ENCODE data around the gene MRTFA. TPM values are rescaled to one million over a fixed set of nuclear protein-coding genes. Genes with fewer than 3 reads are reported as not detected.

The MRTFA gene
- total RNA-seq, 1 experiment from 2014 or later = 52.7 TPM

DNA sequence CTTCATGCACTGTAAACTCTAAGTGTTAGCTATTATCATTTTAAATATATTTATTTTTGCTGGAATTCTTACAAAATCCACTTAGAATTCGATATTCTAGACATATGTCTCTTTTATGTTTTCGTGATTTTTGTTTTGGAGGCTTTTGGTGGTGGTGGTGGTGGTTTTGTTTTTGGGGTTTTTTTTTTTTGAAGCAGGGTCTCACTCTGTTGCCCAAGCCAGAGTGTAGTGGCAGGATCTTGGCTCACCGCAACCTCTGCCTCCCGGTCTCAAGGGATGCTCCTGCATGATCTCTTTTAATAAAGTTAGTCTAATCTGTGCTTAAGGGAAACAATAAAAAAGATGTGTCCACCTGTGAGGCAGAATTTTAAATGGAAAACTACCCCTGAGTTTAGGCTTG, 117.7 kb downstream of the MRTFA start:
- H3K9me3 Mint-ChIP-seq (ENCODE audit: unreplicated experiment) = no peaks in the 10 kb centered on the region
- TF ChIP-seq CTCF (IDR thresholded peaks at IDR 0.05; ENCODE audit: unreplicated experiment) = no peak
- POLR2A ChIA-PET = interaction anchor here (0.6 to 5.0 kb wide), 2 partner anchors 9 to 13 kb away, joined by 3 to 31 read pairs; no protein-coding TSS in a partner anchor
- no peak for DNase-seq (ENCODE audit: unreplicated experiment)
- H3K4me1 Mint-ChIP-seq (ENCODE audit: insufficient read depth, unreplicated experiment) = peaks cover 22% of the 10 kb centered on the region
- no peaks in the 10 kb centered on the region for H3K27me3 Mint-ChIP-seq (ENCODE audit: insufficient read depth, unreplicated experiment)
- peaks cover 34% of the 10 kb centered on the region for H3K36me3 Mint-ChIP-seq (ENCODE audit: insufficient read depth, unreplicated experiment)
- BruUV-seq (replicated peaks) = no TSS peak
- no peak overlapping the region for H3K27ac Mint-ChIP-seq (ENCODE audit: low read depth, unreplicated experiment)
- intact Hi-C loops (cut with micrococcal nuclease) = no loop called here
- no peak overlapping the region for H3K4me3 Mint-ChIP-seq (ENCODE audit: unreplicated experiment)
- CTCF ChIA-PET = interaction anchor here (0.7 to 1.5 kb wide), 2 partner anchors 30 to 351 kb away, joined by 4 read pairs; no protein-coding TSS in a partner anchor

DNA sequence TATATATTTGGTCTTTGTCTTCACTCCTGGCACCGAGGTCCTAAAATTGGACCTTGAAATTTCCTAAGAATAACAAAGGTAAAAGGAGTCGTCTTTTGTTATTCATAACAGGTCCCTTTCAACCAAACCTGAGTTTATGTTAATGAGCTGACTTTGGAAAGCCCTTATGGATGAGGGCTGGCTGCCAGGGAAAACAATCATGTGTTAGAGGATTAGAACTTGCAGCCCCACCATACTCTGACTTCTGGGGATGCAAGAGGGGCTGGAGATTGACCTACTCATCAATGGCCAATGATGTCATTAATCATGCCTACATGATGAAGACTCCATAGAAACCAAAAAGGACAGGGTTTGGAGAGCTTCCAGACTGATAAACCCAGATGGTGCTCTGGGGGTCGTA, 118.9 kb downstream of the MRTFA start:
- POLR2A ChIA-PET = interaction anchor here (0.5 to 5.0 kb wide), 4 partner anchors 11 to 38 kb away, joined by 3 to 31 read pairs (median 5); no protein-coding TSS in a partner anchor

DNA sequence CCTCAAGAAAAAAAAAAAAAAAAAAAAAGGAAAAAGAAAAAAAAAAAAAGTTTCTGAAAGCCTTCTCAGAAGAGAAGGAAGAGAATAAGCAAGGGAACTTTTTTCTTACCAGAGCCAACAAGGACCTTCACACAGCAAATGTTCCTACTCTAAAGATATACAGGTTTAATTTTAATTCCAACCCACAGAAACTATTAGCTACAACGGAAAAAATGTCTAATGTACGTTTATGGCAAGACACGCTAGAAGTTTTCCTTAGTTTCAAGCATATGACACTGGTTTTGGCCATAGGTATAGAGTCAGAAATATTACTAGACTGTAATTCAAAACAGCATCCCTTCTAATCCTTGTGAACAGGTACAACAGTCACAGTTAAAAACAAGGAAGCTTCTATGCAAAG, 120.1 kb downstream of the MRTFA start:
- Mint-ChIP-seq H3K4me3 (ENCODE audit: unreplicated experiment) (no peak overlapping the region), H3K36me3 (ENCODE audit: insufficient read depth, unreplicated experiment) (peaks cover 34% of the 10 kb centered on the region), H3K4me1 (ENCODE audit: insufficient read depth, unreplicated experiment) (peaks cover 30% of the 10 kb centered on the region), H3K9me3 (ENCODE audit: unreplicated experiment) (no peaks in the 10 kb centered on the region), H3K27ac (ENCODE audit: low read depth, unreplicated experiment) (no peak overlapping the region), H3K27me3 (ENCODE audit: insufficient read depth, unreplicated experiment) (no peaks in the 10 kb centered on the region)
- POLR2A ChIA-PET = interaction anchor here (0.8 to 5.0 kb wide), 5 partner anchors 8 to 67 kb away, joined by 3 to 31 read pairs (median 4); no protein-coding TSS in a partner anchor
- no TSS peak for BruUV-seq (replicated peaks)
- intact Hi-C loops (cut with micrococcal nuclease) = no loop called here
- CTCF ChIA-PET = interaction anchor here (0.6 to 1.5 kb wide), 6 partner anchors 8 to 1143 kb away, joined by 3 to 5 read pairs (median 3); no protein-coding TSS in a partner anchor
- TF ChIP-seq CTCF (IDR thresholded peaks at IDR 0.05; ENCODE audit: unreplicated experiment) = no peak
- DNase-seq (ENCODE audit: unreplicated experiment) = no peak

More for the DNA sequence above, 118.9 kb downstream of the MRTFA start:
- Mint-ChIP-seq H3K36me3 (ENCODE audit: insufficient read depth, unreplicated experiment) (peaks cover 34% of the 10 kb centered on the region), H3K4me1 (ENCODE audit: insufficient read depth, unreplicated experiment) (peaks cover 22% of the 10 kb centered on the region), H3K9me3 (ENCODE audit: unreplicated experiment) (no peaks in the 10 kb centered on the region), H3K27me3 (ENCODE audit: insufficient read depth, unreplicated experiment) (no peaks in the 10 kb centered on the region), H3K27ac (ENCODE audit: low read depth, unreplicated experiment) (no peak overlapping the region), H3K4me3 (ENCODE audit: unreplicated experiment) (no peak overlapping the region)
- BruUV-seq (replicated peaks) = no TSS peak
- intact Hi-C loops (cut with micrococcal nuclease) = no loop called here
- DNase-seq (ENCODE audit: unreplicated experiment) = no peak
- no peak for TF ChIP-seq CTCF (IDR thresholded peaks at IDR 0.05; ENCODE audit: unreplicated experiment)
- CTCF ChIA-PET = interaction anchor here (1.5 kb wide), 1 partner anchor 29 kb away, joined by 4 read pairs; no protein-coding TSS in a partner anchor

DNA sequence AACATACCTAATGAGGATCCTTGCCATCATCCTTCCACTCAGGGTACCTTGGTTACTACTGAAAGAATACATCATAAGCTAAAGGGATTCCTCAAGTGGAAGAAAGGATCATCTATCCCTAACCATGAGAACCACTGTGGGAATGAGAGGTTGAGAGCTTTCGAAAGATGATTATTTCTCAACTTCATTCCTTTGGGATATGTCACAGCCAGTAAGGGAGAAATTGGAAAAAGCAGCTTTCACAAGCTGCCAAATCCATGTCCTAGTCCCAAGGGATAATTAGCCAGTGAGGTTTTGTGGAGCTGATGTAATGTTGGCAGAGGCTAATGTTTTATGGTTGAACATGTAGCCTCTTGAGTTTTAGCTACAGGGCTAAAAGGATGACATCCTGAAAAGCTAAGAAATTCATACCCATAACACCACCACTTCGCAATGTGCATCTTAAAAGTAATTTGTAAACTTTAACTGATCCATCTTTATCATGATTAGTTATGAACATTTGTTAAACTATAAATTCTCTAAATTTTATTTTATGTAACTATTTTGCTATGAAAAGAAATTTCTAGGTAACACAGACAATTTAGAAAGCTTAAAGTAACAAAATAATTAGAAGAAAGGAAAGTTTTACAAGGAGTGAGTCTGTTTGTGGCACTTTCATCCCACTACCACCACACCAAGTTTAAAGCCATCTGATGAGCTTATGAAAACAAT, 123.9 kb downstream of the MRTFA start:
- ChIA-PET POLR2A (interaction anchor here (0.6 to 2.4 kb wide), 29 partner anchors 8 to 468 kb away, joined by 3 to 32 read pairs (median 4); partner anchors contain the start of genes MRTFA and SLC25A17), CTCF (interaction anchor here (0.6 to 2.1 kb wide), 9 partner anchors 12 to 342 kb away, joined by 3 to 23 read pairs (median 4); no protein-coding TSS in a partner anchor)
- H3K4me1 Mint-ChIP-seq (ENCODE audit: insufficient read depth, unreplicated experiment) = peaks cover 45% of the 10 kb centered on the region
- no peak for TF ChIP-seq CTCF (IDR thresholded peaks at IDR 0.05; ENCODE audit: unreplicated experiment)
- no peaks in the 10 kb centered on the region for H3K27me3 Mint-ChIP-seq (ENCODE audit: insufficient read depth, unreplicated experiment)
- BruUV-seq (replicated peaks) = no TSS peak
- peak overlapping the region; percentile 85 for H3K27ac Mint-ChIP-seq (ENCODE audit: low read depth, unreplicated experiment)
- intact Hi-C loops (cut with micrococcal nuclease) = no loop called here
- peaks cover 16% of the 10 kb centered on the region for H3K36me3 Mint-ChIP-seq (ENCODE audit: insufficient read depth, unreplicated experiment)
- peak; percentile 99 for DNase-seq (ENCODE audit: unreplicated experiment)
- H3K4me3 Mint-ChIP-seq (ENCODE audit: unreplicated experiment) = no peak overlapping the region
- no peaks in the 10 kb centered on the region for H3K9me3 Mint-ChIP-seq (ENCODE audit: unreplicated experiment)
